GM19238 (cell line): Measurements from ENCODE around the gene C1orf159.
A peak's percentile ranks its signal among the peaks of the same experiment; 100 is the strongest.

ENCODE experiments used
- DNase-seq: peaks from one replicate; pipeline ENCODE4 v3.0.0; 2011; ENCODE audit warnings: low spot score; ENCODE audit not compliant: insufficient read length

The C1orf159 gene

DNA sequence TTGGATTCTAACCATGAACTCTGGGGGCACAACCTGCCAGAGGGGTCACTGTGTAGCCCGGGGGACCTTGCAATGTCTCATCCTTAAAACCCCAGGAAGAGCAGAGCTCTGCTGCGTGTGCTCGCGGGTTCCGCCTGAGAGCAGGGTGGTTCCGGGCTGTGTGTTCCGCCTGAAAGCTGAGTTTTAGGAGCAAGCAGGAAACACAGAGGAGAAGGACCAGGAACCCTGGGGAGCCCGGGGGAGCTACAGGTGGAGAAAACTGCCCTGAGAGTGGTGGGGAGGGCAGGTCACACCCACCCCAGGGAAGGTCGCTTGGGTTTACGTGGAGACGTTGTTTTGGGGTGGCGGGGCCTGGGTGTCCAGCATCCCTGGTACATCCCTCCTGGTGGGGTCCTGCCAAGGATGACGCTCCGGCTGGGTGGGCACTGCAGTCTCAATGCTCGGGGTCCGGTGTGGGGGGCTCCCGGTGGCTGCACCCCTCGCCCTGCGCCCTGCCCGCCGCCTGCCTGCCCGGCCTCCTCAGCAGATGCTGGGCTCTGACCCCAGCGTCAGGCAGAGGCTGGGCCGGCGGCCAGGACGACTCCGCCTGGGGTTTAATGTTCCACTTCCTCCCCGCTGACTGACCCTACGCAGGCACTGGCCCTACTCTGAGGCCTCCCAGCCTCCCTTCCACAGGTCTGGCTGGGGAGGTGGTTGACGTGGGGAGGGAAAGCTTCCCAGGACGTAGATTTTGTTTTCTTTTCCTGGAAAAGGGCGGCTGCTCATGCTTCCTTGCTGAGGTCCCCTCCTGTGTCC lies 17.3 kb upstream of the C1orf159 start:
- DNase-seq = no peak

DNA sequence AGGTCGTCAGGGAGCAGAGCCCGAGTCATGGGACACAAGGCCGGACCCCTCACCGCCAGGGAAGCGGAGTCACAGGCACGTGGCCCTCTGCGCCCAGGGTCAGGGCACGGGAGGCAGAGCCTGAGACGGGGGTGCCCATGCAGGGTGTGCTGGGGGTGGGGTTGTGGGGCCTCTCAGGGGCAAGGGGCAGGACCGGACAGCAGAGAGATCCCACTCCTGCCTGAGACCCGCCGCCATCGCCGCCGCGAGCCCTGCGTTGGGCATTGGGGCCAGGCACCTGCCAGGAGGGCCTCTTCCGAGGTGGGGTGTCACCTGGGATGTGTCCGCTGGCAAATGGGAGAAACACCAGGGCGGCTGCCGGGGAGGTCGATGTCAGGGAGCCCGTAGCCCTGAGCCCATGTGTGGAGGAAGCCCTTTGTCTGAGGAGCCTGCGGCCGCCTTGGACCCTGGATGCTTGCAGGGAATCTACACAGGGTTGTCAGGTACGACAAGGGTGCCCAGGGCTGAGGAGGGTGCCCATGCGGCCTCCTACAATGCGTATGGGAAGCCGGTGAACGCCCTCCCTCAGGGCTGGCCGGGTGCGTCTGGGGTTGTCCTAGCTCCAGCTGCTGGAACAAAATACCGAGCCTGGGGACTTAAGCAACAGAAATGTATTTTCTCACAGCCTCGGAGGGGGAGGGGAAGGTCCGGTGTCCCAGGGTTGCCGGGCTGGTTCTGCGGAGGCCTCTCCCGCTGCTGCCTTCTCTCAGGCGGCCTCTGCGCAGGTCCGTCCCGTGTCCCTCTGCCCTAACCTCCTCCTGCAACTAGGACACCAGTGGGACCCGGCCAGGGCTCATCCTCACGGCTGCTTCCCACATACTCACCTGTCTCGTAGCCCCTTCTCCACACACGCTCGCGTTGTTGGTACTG lies 16.4 kb upstream of the C1orf159 start:
- no peak for DNase-seq

DNA sequence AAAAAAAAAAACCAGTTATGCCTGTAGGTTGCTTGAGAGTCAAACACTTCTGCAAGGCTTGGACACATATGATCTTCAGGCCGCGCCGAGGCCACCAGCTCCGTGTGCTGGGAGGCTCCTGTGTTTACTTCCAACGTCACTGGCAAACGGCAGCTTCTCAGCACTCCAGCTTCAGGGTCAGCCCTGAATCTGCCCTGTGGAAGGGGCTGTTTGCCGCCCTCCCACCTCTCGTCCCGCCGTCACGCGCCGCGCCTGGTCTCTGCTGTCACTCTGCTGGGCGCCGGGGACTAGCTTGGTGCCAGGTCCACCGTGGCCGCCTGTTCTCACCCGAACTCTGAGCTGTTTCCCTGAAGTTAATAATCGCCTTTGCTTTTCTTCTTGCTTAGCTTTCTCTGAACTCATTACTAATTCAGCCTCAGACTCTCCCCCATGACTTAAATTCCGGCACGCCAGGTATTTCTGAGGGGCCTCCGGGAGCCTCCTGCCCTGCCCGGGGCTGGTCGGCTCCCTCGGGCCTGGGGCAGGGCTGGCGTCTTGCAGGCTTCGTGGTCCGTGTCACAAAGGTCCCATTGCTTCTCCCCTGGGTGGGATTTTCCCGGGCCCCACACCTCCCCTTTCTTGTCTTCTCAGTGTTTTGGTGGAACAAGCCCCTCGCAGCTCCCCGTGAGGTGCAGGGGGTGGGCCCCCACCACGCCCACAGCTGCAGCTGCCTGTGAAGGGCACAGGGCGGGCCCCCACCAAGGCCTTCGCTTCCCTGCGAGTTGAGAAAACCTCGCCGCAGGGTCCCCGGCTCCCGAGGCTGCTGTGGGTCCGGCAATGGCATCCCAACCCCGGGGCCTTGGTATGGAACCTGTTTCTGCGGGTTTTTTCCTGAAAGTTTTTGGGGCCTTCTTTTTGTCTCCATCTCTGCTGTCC lies 14.6 kb upstream of the C1orf159 start:
- DNase-seq = no peak

DNA sequence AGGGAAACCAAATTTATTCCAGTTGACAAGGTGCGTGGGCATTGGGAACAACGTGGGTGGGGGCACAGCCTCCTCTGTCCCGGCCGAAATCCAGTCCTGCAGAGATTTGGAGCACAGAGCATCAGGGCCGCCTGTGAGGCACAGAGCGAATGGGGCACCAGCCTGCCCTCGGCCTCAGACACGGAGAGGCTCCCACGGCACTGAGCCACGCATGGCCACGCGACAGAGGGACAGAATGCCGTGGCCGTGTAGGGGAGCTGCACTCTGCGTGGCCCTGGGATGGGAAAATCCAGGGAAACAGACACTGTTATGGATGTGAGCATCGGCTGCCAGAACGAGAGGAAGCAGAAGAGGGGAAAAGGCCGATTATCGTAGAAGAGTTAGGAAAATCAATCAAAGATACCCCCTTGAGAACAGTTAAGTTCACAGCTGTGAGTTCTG lies 13.5 kb upstream of the C1orf159 start:
- DNase-seq = no peak

DNA sequence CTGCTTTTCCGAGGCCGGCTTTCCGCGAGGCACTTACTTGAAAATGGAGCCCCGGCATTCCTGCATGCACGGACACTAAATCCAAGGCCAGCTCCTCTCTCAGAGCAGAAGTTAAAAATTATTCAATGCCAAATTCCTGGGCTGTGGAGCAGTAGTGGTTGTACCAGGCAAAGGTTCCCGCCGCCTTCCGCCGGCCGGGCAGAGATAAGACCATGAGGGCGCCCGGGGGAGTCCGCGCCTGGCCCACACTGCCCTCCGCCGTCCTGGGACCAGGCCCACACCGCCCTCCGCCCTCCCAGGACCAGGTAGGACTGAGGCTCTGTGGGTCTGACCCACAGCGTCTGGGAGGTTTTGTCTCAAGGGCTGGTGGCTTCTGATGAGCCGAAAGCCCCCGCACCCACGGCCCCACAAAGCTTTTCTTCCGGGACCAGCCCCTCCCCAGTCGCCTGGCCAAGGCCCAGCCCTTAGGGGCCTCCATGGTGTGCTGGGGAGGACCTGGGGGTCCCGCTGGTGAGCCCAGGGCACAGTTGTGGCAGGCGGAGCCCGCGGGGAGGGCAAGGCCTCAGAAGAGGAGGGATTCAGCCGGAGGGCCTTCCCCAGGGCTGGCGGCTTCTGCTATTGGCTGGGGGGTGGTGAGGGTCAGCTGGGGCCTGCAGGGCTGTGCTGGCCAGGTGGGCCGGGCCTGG lies 12.7 kb upstream of the C1orf159 start:
- DNase-seq = no peak

DNA sequence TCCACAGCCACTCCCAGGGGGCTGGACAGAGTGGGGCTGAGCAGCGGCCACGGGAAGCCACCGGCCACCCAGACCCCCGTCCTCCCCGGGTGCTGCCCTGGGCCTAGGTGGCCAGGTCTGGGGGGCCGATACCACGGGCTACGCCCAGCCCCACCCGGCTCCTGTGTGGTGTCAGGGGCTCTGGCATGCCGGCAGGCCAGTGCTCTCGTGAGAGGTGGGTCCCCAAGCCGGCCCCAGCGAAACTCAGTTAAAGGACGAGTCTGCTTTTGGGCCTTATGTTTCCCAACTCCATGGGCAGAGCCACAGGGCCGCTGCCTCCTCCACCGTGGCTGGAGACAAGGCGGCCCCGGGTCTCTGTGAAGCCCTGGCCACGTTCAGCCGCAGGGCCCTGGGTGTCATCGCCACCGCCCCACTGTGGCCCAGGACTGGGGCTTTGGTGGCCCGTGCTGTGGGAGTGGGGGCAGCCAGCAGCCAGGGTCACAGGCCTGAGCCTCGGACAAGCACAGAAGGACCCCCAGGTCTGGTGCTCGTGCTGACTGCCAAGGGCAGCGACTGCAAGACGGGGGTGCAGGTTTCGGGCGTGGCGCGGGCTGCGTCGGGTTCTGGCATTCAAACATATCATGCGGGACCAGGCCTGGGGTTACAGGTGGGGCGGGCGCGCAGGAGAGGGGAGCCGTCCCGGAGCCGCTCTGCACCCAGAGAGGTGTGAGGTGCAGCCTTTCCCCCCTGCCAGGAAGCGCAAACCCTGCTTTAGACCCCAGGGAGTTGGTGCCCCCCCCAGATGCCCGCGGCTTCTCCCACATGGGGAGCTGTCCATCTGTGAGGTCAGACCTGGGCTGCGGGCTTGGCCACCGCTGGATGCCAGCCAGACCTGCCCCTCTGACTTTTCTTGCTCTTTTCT lies 11.9 kb upstream of the C1orf159 start:
- DNase-seq = no peak

DNA sequence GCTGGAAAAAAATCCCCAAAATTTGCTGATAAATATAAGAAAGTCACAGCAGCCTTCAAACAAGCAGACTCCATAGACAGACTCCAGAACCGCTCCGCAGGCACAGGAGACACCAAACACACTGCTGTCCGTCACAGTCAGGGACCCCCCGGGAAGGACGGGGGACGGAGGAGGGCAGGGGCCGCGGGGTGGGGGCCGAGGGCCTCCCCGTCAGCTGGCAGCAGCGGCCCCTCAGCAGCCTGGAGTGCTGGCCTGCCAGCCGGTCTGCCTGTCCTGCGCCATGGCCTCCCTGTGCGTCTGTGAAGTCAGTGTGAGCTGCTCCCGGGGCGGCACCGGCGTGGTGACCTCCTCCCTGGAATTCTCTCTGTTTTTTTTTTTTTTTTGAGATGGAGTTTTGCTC lies 10.1 kb upstream of the C1orf159 start:
- DNase-seq = no peak

DNA sequence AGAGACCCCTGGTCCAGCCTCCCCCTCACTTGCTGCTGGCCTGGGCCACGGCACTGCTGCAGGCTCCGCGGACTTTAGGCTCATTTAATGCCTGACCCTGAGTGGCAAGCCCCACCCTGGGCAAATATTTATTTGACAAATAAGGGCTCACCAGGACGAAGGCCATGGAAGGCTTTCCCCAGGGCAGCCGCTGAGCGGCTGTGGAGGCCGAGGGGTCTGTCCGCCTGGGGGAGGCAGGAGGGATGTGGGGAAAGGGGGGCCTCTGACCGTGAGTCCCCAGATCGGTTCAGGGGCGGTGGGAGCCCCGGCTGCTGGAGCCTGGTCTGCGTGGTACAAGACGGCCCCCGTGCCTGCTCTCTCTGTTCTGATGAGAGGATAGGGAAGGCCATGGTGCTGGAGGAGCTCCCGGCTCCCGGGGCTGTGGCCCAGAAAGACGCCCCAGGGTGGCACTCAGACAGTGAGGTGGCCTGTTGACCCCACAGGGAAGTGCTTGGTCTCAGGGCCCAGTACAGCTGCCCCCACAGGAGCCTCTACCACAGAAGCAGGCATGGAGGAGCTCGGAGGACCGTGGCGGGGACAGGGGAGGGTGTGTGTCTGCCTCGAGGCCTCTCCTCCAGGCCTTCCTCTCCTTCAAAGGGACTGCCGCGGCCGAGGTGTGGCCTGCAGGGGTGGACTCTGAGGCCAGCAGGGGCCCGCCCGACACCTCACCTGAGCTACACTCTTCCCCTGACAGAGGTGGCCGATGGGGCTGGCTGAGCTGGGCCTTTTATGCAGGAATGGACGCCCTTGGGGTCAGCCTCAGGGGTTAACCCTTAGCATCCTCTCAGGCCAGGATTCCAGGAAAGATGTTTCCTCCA lies 9.1 kb upstream of the C1orf159 start:
- no peak for DNase-seq

DNA sequence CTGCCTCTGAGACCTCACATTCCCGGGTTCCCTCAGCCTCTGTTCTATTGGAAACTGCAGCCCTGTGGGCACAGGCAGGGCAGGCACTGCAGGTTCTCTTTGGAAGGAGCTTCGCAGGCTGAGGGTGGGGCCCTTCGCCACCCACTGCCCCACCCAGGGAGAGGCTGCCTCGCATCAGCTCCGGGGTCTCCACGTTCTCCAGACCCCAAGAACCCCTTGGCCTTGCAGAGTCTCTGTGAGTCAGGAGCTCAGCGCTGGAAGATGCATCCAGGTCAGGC lies 8.6 kb upstream of the C1orf159 start:
- no peak for DNase-seq

DNA sequence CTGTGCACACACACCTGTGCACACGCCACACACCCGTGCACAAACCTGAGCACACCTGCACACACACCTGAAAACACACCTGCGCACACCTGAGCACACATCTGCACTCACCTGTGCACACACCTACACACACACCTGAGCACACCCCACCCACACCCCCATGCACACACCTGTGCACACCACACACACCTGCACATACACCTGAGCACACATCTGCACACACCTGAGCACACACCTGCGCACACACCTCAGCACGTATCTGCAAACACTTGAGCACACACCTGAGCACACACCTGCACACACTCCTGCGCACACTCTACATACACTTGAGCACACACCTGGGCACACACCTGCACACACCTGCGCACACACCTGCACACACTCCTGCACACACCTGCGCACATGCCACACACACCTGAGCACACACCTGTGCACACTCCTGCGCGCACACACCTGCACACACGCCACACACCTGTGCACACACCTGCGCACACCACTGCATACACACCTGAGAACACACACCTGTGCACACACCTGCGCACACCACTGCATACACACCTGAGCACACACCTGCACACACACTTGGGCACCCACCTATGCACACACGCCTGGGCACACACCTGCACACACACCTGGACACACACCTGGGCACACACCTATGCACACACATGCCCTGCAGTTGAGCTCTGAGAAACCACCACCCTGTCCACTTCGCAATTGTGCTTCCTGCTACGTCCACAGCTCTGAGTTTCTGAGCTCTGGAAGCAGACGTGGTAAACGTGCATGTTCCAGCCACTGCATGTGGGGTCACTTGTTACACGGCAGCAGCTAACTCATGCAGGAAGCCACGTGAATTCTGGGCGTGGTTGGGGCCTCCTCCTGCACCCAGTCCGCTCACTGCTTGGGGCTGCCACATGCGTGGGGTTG lies 8.0 kb upstream of the C1orf159 start:
- no peak for DNase-seq

DNA sequence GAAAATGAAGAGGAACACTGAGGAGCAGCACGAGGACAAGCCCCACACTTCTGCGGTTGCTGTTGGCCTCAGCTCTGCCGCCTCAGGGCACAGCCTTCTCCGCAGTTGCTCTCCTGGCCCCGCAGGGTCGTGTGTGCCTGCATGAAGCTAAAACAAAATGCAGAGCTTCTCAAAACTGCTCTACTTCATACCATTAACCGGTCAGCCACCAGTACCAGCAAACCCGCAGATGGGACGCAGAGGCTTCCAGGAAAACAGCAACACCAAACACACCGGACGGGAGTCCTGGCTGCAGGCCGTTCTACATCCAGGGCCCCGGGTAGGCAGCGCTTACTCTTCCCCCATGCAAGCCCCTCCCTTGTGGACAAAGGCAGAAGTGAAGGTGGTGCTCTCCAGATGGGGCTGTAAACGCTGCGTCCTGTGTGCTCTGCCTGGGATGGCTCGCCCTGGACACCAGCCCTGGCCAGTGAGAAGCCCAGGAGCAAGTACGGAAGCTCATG lies 7.1 kb upstream of the C1orf159 start:
- no peak for DNase-seq

DNA sequence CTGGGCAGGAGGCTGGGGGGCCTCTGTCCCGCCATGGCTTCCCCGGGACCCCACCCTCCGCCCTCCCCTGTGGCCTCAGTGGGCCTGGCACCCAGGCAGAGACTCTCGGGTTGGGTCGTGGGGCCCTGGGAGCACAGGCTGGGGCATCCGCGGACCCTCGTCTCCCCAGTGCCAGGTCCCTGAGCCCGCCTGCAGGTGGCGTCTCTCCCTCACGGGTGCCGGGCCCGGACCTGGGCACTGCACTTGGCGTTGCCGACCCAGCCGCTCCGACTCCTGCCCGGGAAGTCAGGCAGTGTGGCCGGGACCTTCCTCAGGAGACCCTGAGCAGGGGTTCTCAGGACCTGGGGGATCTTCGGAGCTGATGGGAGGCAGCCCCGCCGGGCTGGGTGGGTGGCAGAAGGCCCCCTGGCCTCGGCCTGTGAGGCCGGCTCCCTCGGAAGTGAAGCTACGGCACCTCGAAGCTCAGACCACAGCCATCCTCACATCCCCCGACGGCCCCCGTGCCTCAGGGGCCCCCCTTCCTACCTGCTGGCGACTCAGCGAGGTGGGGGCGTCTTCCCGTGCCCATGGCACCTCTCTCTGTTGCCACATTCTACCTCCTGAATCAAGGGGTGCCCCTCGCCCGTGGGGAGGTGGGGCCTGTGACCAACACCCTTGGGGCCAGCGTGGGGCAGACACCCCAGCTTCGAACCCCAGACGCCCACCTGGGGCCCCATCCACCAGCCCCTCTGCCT lies 6.4 kb upstream of the C1orf159 start:
- peak; percentile 94 for DNase-seq

DNA sequence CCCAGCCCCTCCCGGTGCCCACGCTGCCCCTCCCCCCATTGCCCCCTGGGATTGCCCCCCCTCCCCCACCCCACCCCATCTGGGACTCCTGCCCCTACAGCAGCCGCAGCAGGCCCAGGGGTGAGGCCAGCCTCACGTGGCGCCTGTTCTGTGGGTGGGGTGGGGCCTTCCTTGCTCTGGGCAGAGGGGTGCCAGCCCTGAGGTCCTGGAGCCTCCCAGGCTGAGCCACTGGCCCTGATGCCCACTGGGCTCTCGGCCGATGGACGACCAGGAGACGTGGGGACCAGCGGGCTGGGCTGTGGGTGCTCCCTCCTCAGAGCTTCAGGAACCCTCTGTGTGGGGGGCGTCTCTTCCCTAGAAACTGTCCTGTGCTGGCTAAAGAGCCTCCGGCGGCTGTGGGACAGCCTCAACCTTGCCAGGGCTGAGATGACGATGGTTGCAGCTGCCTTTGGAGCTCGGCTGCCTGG lies 5.8 kb upstream of the C1orf159 start:
- DNase-seq = no peak

DNA sequence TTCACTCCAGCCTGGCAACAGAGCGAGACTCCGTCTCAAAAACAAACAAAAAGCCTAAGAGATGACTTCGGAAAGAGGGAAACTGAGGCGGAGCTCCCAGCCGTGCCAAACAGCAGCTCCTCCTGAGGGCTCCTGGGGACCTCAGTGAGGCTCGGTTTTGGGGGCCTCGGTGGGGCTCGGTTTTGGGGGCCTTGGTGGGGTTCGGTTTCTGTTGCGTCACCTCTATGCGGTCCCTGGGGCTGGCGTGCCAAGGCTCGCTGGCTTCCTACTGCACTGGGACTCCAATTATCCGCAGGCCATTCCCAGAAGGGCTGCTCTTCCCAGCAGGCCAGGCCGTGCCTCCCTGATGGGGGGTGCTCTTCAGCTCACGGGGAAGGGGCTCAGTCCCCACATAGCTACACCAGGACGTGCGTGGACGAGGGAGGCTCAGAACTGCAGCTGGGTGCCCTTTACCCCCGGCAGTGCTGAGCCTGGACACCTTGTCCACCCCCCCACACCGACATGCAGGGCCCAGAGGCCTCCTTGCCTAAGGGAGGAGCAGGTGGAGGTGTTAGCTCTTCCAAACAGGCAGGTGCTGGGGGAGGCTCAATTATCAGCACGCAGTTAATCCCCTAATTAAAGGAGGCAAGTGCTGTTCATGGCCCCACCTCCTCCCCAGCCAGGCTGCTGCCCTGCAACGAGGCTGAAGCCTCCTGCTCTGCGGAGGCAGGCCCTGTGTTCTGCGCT lies 5.1 kb upstream of the C1orf159 start:
- no peak for DNase-seq

DNA sequence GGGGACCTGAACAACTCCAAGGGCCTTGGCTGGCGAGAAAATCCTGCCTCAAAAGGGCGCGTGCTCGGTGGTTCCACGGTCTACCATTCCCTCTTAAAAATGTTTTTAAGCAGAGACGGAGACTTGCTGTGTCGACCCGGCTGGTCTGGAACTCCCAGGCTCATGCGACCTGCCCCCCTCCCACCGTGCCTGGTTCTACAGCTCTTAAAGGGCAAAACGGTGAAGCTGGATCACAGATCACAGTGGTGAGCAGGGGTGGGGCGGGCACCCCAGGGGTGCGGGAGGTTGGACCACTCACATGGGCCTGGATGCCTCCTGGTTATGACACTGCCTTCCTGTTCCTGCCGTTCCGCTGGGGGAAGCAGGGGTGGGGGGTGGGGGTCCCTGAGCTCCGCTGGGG lies 4.2 kb upstream of the C1orf159 start:
- DNase-seq = no peak

DNA sequence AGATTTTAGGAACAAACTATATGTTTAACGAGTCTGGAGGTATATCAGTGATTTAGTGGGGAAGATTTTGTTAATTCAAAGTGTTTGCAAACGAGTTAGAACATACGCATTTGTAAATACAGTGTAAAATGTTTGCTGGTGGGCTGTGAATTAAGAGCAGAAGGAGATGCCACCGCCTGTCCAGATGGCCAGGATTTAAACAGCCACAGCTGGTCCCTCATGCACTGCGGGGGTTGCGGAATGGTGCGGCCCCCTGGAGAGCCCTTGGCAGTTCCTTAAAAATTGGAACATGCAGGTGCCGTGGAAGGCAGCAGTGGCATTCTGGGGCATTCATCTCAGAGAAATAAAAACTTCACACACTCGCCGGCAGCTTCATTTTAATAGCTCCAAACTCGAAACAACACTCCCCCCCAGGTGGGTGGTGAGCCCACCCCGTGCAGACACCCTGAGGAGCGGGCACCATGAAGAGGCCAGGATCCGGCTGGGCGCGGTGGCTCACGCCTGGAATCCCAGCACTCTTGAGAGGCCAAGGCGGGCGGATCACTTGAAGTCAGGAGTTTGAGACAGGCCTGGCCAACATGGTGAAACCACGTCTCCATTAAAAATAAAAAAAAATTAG lies 3.5 kb upstream of the C1orf159 start:
- DNase-seq = no peak
